Osteocyte (in vitro differentiated cells): ENCODE measurements around the gene ALDH1A1. TPM values are rescaled to one million over a fixed set of nuclear protein-coding genes. Genes with fewer than 3 reads are reported as not detected.
"Not testable (repeated sequence)": the region's sequence is repeated elsewhere in the genome, so short reads cannot be mapped to it uniquely, and the experiment has no call there.

Experiments used
- DNase-seq: peaks from one replicate; pipeline ENCODE4 v3.0.0; 2021; ENCODE audit warnings: mixed read lengths; ENCODE audit not compliant: unreplicated experiment; ENCODE audit errors: extremely low spot score
- H3K27ac Mint-ChIP-seq: one replicate; pipeline ENCODE4 v1.8.0; 2021; ENCODE audit warnings: mild to moderate bottlenecking, mixed read lengths; ENCODE audit not compliant: unreplicated experiment
- H3K27me3 Mint-ChIP-seq: one replicate; pipeline ENCODE4 v1.8.0; 2021; ENCODE audit warnings: mixed read lengths; ENCODE audit not compliant: unreplicated experiment
- H3K36me3 Mint-ChIP-seq: one replicate; pipeline ENCODE4 v1.8.0; 2021; ENCODE audit warnings: mixed read lengths; ENCODE audit not compliant: unreplicated experiment
- H3K4me1 Mint-ChIP-seq: one replicate; pipeline ENCODE4 v1.8.0; 2021; ENCODE audit warnings: mixed read lengths; ENCODE audit not compliant: unreplicated experiment
- H3K4me3 Mint-ChIP-seq: one replicate; pipeline ENCODE4 v1.8.0; 2021; ENCODE audit warnings: mild to moderate bottlenecking, moderate library complexity, mixed read lengths; ENCODE audit not compliant: unreplicated experiment
- H3K9me3 Mint-ChIP-seq: one replicate; pipeline ENCODE4 v1.8.0; 2021; ENCODE audit warnings: mixed read lengths; ENCODE audit not compliant: unreplicated experiment
- total RNA-seq: library from RNA; stranded (reverse); gene quantifications from 2 replicates; pipeline ENCODE4 v1.2.1, GENCODE V29; 2021
- TF ChIP-seq, protein P1 (sequence below): fragments of 200-600 bp; sonication (generic); IDR thresholded peaks from 2 replicates; pipeline ENCODE4 v1.5.0; 2021; ENCODE audit warnings: antibody characterized with exemption, mild to moderate bottlenecking, moderate library complexity

Gene ALDH1A1
- total RNA-seq, 1 donor from 2014 or later: not detected

DNA sequence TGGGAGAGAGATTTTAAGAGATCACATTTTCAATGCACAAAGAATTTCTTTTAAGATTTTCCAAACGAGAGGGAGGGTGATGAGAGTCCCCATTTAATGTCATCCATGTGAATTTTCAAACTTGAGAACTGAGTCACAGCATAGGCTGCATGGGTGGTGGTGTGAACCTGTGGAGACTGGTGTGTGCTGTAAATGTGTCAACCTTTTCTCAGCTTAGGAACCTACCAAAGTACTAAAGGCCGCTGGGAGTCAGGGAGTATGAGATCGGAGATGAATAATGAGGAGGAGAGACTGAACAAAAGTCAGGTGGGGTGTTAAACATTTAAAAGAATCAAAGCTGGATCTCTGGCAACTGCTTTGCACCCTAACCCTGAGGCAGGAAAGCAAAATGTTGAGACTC is 7.5 kb downstream of the ALDH1A1 start:
- Mint-ChIP-seq H3K27ac (no peak overlapping the region), H3K27me3 (peaks cover 65% of the 10 kb centered on the region), H3K4me3 (no peak overlapping the region), H3K9me3 (no peaks in the 10 kb centered on the region), H3K36me3 (no peaks in the 10 kb centered on the region), H3K4me1 (no peaks in the 10 kb centered on the region)
- no peak for DNase-seq
- TF ChIP-seq, protein P1, sequence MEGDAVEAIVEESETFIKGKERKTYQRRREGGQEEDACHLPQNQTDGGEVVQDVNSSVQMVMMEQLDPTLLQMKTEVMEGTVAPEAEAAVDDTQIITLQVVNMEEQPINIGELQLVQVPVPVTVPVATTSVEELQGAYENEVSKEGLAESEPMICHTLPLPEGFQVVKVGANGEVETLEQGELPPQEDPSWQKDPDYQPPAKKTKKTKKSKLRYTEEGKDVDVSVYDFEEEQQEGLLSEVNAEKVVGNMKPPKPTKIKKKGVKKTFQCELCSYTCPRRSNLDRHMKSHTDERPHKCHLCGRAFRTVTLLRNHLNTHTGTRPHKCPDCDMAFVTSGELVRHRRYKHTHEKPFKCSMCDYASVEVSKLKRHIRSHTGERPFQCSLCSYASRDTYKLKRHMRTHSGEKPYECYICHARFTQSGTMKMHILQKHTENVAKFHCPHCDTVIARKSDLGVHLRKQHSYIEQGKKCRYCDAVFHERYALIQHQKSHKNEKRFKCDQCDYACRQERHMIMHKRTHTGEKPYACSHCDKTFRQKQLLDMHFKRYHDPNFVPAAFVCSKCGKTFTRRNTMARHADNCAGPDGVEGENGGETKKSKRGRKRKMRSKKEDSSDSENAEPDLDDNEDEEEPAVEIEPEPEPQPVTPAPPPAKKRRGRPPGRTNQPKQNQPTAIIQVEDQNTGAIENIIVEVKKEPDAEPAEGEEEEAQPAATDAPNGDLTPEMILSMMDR: no peak

DNA sequence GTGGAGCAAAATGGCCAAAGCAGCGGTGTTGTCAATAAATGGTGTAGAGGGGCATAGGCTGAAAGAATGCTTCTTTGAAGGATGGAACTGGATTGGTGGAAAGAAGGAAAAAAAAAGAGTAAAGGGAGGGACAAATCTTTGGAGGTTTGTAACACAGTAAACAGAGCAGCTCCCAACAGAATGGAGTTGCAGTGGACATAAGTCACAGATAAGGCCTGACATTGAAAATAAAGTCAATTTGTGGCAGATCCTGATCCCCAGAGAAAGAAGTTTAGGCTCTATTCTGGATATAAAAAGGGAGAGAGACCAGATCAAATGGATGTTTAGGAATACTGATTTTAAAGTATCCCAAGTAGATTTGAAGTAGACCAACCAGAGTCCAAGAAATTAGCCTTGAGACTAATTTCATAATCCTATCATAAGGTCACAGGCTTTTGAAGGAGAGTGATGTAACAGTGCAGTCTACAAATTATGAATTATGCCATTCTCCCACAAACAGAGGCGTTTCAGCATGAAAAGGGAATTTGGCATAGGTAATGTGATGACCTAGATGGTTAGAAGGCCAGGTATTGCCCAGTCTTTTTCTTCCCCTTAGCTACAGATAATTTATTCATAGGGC is 8.9 kb downstream of the ALDH1A1 start:
- Mint-ChIP-seq H3K27ac (no peak overlapping the region), H3K9me3 (no peaks in the 10 kb centered on the region), H3K4me3 (no peak overlapping the region), H3K36me3 (no peaks in the 10 kb centered on the region), H3K27me3 (peaks cover 62% of the 10 kb centered on the region), H3K4me1 (no peaks in the 10 kb centered on the region)
- DNase-seq: no peak
- TF ChIP-seq, protein P1: no peak

DNA sequence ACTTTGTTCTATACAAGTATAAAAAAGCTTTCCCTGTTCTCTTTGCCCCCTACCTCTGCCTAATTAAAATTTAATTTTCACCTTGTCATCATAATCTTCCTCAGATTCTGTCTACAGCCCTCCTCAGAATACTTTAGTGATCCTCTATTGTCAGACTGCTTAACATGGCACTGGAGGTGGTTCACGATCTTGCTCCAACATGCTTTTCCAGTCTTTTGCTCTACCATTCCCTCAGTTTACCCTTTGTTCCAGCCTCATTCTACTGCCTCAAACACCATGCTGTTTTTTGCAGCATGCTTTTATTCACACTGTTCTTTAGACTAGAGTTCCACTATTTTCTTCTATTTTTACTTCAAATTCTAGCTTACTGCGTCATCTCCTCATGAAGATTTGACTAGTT is 10.4 kb downstream of the ALDH1A1 start:
- no peaks in the 10 kb centered on the region for H3K9me3 Mint-ChIP-seq
- no peaks in the 10 kb centered on the region for H3K36me3 Mint-ChIP-seq
- H3K27ac Mint-ChIP-seq: no peak overlapping the region
- DNase-seq: no peak
- TF ChIP-seq, protein P1: no peak
- H3K4me1 Mint-ChIP-seq: no peaks in the 10 kb centered on the region
- no peak overlapping the region for H3K4me3 Mint-ChIP-seq
- H3K27me3 Mint-ChIP-seq: peaks cover 49% of the 10 kb centered on the region

DNA sequence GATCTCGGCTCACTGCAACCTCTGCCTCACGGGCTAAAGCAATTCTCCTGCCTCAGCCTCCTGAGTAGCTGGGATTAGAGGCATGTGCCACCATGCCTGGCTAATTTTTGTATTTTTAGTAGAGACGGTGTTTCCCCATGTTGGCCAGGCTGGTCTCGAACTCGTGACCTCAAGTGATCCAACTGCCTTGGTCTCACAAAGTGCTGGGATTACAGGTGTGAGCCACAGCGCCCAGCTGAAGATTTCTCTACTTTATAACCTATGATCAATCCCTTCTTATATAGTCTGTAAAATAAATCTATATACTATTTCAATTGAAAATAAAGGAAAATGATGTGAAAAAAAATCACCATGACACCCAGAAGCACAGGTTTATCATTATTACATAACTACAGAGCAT is 13.3 kb downstream of the ALDH1A1 start:
- not testable (repeated sequence) for H3K9me3 Mint-ChIP-seq, H3K27ac Mint-ChIP-seq, DNase-seq, H3K4me1 Mint-ChIP-seq, H3K4me3 Mint-ChIP-seq, H3K36me3 Mint-ChIP-seq
- H3K27me3 Mint-ChIP-seq: peaks cover 40% of the 10 kb centered on the region

DNA sequence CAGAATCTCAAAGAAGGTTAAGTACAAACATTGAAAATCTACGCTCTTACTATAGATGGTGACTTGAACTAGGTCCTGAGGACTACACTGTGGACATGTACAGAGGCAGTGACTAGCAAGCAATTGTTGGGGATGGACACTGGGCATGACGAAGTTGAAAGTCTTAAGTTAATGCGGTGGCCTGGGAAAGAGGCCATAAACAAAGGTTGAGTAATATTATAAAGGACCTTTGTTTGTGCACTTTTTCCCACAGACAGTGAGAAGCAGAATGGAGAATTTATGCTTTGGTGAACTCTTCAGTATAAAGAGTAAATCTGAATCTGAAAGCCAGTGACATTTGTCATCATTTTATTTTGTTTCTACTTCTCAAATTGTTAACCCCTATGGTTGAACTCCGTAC is 15.3 kb downstream of the ALDH1A1 start:
- no peaks in the 10 kb centered on the region for H3K36me3 Mint-ChIP-seq
- no peak for DNase-seq
- H3K27me3 Mint-ChIP-seq: peaks cover 34% of the 10 kb centered on the region
- TF ChIP-seq, protein P1: no peak
- H3K4me3 Mint-ChIP-seq: no peak overlapping the region
- no peaks in the 10 kb centered on the region for H3K4me1 Mint-ChIP-seq
- no peak overlapping the region for H3K27ac Mint-ChIP-seq
- H3K9me3 Mint-ChIP-seq: no peaks in the 10 kb centered on the region

DNA sequence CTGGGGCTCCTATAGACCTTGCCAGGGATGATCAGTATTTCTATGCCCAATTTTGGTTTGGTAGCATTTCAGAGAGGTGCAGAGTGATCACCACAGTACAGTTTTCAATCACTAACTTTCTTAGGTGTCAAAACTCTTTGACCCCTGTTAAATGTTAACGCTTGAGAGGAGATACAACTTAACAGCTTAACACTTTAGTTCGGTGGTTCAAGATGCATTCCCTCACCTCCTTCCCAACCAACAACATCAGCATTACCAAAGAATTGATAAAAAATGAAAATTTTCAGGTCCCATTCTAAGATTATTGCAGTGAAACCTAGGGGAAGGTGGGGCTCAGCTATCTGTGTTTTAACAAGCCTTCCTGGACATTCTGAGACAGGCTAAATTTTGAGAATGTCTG is 16.2 kb downstream of the ALDH1A1 start:
- Mint-ChIP-seq H3K4me3 (no peak overlapping the region), H3K9me3 (no peaks in the 10 kb centered on the region), H3K27ac (no peak overlapping the region), H3K4me1 (no peaks in the 10 kb centered on the region), H3K27me3 (peaks cover 26% of the 10 kb centered on the region), H3K36me3 (no peaks in the 10 kb centered on the region)
- TF ChIP-seq, protein P1: no peak
- no peak for DNase-seq
